ENCODE results near the gene CLMN. TPM values are rescaled to one million over a fixed set of nuclear protein-coding genes. Genes with fewer than 3 reads are reported as not detected.
A peak's percentile ranks its signal among the peaks of the same experiment; 100 is the strongest.

The CLMN gene
- total RNA-seq, 1 donor from 2014 or later, result 6.3 TPM

DNA sequence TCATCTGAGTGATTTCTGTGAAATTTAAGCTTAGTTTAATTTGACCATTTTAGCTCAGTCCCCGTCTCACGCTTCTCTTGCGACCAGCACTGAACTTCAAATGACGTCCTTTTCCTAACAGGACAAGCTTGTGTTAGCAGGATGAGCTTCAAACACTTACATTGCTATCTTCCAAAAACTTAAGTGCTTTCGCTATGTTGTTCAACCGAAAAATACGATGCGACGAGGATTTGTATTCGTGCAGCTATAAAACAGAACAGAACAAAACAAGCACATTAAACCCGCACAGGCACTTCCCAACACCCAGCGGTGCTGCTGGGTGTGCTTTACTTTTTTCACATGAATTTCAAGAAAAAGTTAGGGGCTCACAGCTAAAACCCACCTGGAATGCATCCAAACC lies 98.2 kb downstream of the CLMN start:
- TF ChIP-seq EZH2 (IDR thresholded peaks at IDR 0.05) (no peak), EZH2phosphoT487 (IDR thresholded peaks at IDR 0.05) (no peak)
- TF ChIP-seq, protein P1, sequence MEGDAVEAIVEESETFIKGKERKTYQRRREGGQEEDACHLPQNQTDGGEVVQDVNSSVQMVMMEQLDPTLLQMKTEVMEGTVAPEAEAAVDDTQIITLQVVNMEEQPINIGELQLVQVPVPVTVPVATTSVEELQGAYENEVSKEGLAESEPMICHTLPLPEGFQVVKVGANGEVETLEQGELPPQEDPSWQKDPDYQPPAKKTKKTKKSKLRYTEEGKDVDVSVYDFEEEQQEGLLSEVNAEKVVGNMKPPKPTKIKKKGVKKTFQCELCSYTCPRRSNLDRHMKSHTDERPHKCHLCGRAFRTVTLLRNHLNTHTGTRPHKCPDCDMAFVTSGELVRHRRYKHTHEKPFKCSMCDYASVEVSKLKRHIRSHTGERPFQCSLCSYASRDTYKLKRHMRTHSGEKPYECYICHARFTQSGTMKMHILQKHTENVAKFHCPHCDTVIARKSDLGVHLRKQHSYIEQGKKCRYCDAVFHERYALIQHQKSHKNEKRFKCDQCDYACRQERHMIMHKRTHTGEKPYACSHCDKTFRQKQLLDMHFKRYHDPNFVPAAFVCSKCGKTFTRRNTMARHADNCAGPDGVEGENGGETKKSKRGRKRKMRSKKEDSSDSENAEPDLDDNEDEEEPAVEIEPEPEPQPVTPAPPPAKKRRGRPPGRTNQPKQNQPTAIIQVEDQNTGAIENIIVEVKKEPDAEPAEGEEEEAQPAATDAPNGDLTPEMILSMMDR (IDR thresholded peaks at IDR 0.05), result no peak
- Mint-ChIP-seq H3K27me3 (ENCODE audit: insufficient read depth, low read depth) (peaks cover 7% of the 10 kb centered on the region), H3K27ac (no peak overlapping the region)

DNA sequence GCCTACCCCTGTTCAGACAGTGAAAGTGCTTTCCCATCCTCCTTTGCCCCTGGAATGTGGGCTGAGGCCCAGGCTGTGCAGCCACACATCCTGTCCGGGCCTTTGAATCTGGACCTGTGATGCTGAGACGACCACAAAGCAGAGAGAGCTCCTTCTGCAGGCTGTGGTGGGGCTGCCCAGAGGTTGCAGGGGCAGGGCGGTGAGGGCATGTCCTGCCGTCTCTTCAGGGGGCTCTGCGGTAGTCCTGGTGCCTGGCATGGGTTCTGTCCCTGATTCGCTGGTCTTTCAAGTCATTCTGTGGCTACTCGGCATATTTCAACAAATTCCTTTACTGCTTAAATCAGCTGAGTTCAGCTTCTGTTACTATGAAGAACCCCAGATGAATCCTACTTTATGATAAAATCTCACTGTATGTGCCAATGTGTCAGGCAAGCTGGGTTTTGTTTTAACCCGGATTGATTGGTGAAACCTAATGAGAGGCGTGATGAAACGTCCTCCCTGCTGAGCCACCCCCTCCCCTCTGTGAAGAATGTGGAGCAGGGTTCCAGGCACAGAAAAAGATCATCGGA lies 99.0 kb downstream of the CLMN start:
- H3K4me2 ChIP-seq, result no peak overlapping the region
- H3K9me3 Mint-ChIP-seq, result no peaks in the 10 kb centered on the region
- H3K27ac ChIP-seq, result no peak overlapping the region
- H4K20me1 ChIP-seq (ENCODE audit: low read depth), result no peaks in the 10 kb centered on the region
- H3K9ac ChIP-seq, result no peak overlapping the region
- H3K79me2 ChIP-seq (ENCODE audit: low read depth), result no peaks in the 10 kb centered on the region
- H3K4me3 ChIP-seq, result no peak overlapping the region
- TF ChIP-seq, protein P1 (IDR thresholded peaks at IDR 0.05), result no peak
- TF ChIP-seq EZH2phosphoT487 (IDR thresholded peaks at IDR 0.05), result no peak
- no peak for TF ChIP-seq EZH2 (IDR thresholded peaks at IDR 0.05)
- H3K4me1 ChIP-seq, result peaks cover 20% of the 10 kb centered on the region
- H3K36me3 Mint-ChIP-seq, result peaks cover 10% of the 10 kb centered on the region
- no peaks in the 10 kb centered on the region for H3K36me3 ChIP-seq
- H3K9me3 ChIP-seq (ENCODE audit: low read depth), result no peaks in the 10 kb centered on the region
- H2AFZ ChIP-seq (replicated peaks), result no peak overlapping the region
- peaks cover 27% of the 10 kb centered on the region for H3K4me1 Mint-ChIP-seq
- peaks cover 7% of the 10 kb centered on the region for H3K27me3 ChIP-seq
- H3F3A ChIP-seq (ENCODE audit: low read depth), result no peaks in the 10 kb centered on the region
- peaks cover 7% of the 10 kb centered on the region for H3K27me3 Mint-ChIP-seq (ENCODE audit: insufficient read depth, low read depth)
- DNase-seq (ENCODE audit: low spot score), result peak; percentile 20
- H3K4me3 Mint-ChIP-seq, result no peak overlapping the region
- no peak overlapping the region for H3K27ac Mint-ChIP-seq

More for the DNA sequence above, 98.2 kb downstream of the CLMN start:
- Mint-ChIP-seq H3K36me3 (peaks cover 10% of the 10 kb centered on the region), H3K4me3 (no peak overlapping the region), H3K9me3 (no peaks in the 10 kb centered on the region), H3K4me1 (peaks cover 27% of the 10 kb centered on the region)
- Histone ChIP-seq H3K4me3 (no peak overlapping the region), H3K9ac (no peak overlapping the region), H2AFZ (replicated peaks) (no peak overlapping the region), H3K4me1 (peaks cover 20% of the 10 kb centered on the region), H3K27me3 (peaks cover 7% of the 10 kb centered on the region), H3K4me2 (no peak overlapping the region), H3K27ac (no peak overlapping the region), H3K79me2 (ENCODE audit: low read depth) (no peaks in the 10 kb centered on the region), H3F3A (ENCODE audit: low read depth) (no peaks in the 10 kb centered on the region), H3K9me3 (ENCODE audit: low read depth) (no peaks in the 10 kb centered on the region), H3K36me3 (no peaks in the 10 kb centered on the region), H4K20me1 (ENCODE audit: low read depth) (no peaks in the 10 kb centered on the region)
- DNase-seq (ENCODE audit: low spot score), result no peak

DNA sequence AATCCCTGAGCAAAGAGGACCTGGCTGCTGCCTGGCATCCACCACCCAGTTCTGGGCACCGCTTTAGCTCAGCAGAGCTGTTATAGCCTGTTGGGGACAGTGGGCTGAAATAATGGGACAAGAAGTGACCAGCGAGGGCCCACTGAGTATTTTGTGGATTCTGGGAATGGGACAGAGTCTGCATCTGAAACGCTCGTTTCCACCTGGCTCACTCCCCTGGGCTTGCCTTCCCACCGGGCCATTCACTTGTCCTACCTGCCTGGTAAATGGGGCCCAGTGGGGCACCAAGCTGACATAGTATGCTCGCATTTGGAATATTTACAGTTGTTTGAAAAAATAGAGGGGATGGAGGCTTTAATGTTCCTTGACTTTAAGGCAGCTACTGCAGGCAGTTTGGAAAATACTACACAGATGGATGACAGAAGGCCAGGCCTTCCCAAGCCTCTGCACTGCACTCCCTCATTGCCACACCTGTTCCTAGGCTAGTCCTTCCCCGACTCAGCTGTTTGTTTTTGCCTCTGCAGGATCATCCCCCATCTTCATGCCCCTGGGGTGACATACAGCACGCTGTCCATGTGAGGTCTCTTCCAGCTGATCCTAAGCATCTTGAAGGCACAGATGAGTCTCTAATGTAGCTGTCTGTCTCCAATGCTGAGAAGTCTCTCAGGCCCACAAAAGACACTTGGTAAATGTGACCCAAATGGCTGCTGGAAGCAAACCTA lies 101.1 kb downstream of the CLMN start:
- H3K4me1 ChIP-seq, result peaks cover 20% of the 10 kb centered on the region
- Mint-ChIP-seq H3K27ac (peak overlapping the region; percentile 64), H3K4me3 (no peak overlapping the region), H3K36me3 (peaks cover 11% of the 10 kb centered on the region), H3K27me3 (ENCODE audit: insufficient read depth, low read depth) (peaks cover 4% of the 10 kb centered on the region), H3K9me3 (peaks cover under 1% of the 10 kb centered on the region), H3K4me1 (peaks cover 33% of the 10 kb centered on the region)
- H3K27ac ChIP-seq, result no peak overlapping the region
- TF ChIP-seq EZH2 (IDR thresholded peaks at IDR 0.05), result no peak
- TF ChIP-seq, protein P1 (IDR thresholded peaks at IDR 0.05), result no peak
- no peak for TF ChIP-seq EZH2phosphoT487 (IDR thresholded peaks at IDR 0.05)
- H3K4me2 ChIP-seq, result no peak overlapping the region
- no peaks in the 10 kb centered on the region for H3F3A ChIP-seq (ENCODE audit: low read depth)
- no peaks in the 10 kb centered on the region for H3K79me2 ChIP-seq (ENCODE audit: low read depth)
- H3K9ac ChIP-seq, result no peak overlapping the region
- H2AFZ ChIP-seq (replicated peaks), result no peak overlapping the region
- H3K27me3 ChIP-seq, result peaks cover 7% of the 10 kb centered on the region
- H4K20me1 ChIP-seq (ENCODE audit: low read depth), result no peaks in the 10 kb centered on the region
- H3K36me3 ChIP-seq, result no peaks in the 10 kb centered on the region
- no peak for DNase-seq (ENCODE audit: low spot score)
- H3K9me3 ChIP-seq (ENCODE audit: low read depth), result no peaks in the 10 kb centered on the region
- H3K4me3 ChIP-seq, result no peak overlapping the region

Data from neural progenitor cell (in vitro differentiated cells).